Right cardiac atrium (tissue), 5 donors: ENCODE measurements around the gene ADD1. TPM values are rescaled to one million over a fixed set of nuclear protein-coding genes. Genes with fewer than 3 reads are reported as not detected.

Experiments used
- ATAC-seq, 2 donors: fragments of 200-7000 bp; cut with Tn5 transposase; one replicate each; pipeline versions ENCODE4 v1.8.0 to v1.9.1; 2020; ENCODE audit warnings: moderate library complexity in 2 of 2, mild to moderate bottlenecking in 1 of 2
- DNase-seq, 3 donors: peaks; one replicate each; pipeline ENCODE4 v3.0.0-alpha.2; 2020
- H3K27ac ChIP-seq: one replicate; pipeline ENCODE4 v1.5.1; 2013; ENCODE audit warnings: mild to moderate bottlenecking, low read length, control low read depth, moderate library complexity
- H3K27me3 ChIP-seq: one replicate; pipeline ENCODE4 v1.6.1; 2013; ENCODE audit not compliant: control insufficient read depth, insufficient read depth
- H3K4me1 ChIP-seq: one replicate; pipeline ENCODE4 v1.6.1; 2013; ENCODE audit warnings: low read length; ENCODE audit not compliant: control insufficient read depth, insufficient read depth
- H3K4me3 ChIP-seq: one replicate; pipeline ENCODE4 v1.5.1; 2013; ENCODE audit warnings: low read length, control low read depth
- H3K9me3 ChIP-seq: one replicate; pipeline ENCODE4 v1.6.1; 2013; ENCODE audit warnings: low read length; ENCODE audit not compliant: control insufficient read depth
- WGBS: extraction: QIAGEN DNeasy Blood & Tissue Kit; methylation state at CpG from one replicate; pipeline ENCODE4 v1.1.7; 2013; 5-methylcytosine and 5-hydroxymethylcytosine counted together
- intact Hi-C, 4 donors: fragments of 100-400 bp; cut with DNase I; formaldehyde crosslinking; loops; one replicate each; pipeline versions ENCODE4 v1.11.0 to v1.14.0; 2022 to 2023
- polyA plus RNA-seq: library from polyadenylated mRNA; stranded (reverse); fragments of 200-250 nt; gene quantifications from one replicate; pipeline ENCODE4 v1.2.3, GENCODE V29; 2013
- total RNA-seq, 4 donors: library from RNA; stranded (reverse); fragmentation: NEBNext Ultra II Directional; extraction: Animal tissue kit (Norgen Biotek cat#: 25700); gene quantifications; one replicate each; pipeline ENCODE4 v1.2.1, GENCODE V29; 2021
- donor health status: healthy with polysubstance abuse.
- donor health status: DM: no; HTN: yes; CAD: no.
- donor health status: DM: no; HTN: no; CAD: no.
- donor health status: DM: no; HTN: yes; CAD: no; lungs with severe emphysema.
- donor health status: DM: yes; HTN: yes; CAD: no.

ADD1 gene
- total and polyA plus RNA-seq, 5 donors = 207 to 256 (median 218) TPM

GRCh38 chr4:2932321-2932950, 88.8 kb downstream of the ADD1 start:
- intact Hi-C loops = loop anchor here in 3 of 4 donors (10.0 kb wide), 1 partner anchor 168 kb away; no protein-coding TSS in a partner anchor
- Histone ChIP-seq H3K4me1 (peaks cover 7% of the 10 kb centered on the region), H3K9me3 (no peaks in the 10 kb centered on the region), H3K27ac (peak overlapping the region; percentile 10), H3K27me3 (no peaks in the 10 kb centered on the region), H3K4me3 (no peak overlapping the region)
- WGBS = 80% methylated on average over 18 of the region's 18 CpGs
- peak in 1 of 2 donors; percentile 2 for ATAC-seq
- no peak for DNase-seq

GRCh38 chr4:2932951-2933565, 89.4 kb downstream of the ADD1 start:
- no peak for ATAC-seq
- no peaks in the 10 kb centered on the region for H3K9me3 ChIP-seq
- intact Hi-C loops = loop anchor here in 3 of 4 donors (10.0 kb wide), 1 partner anchor 168 kb away; no protein-coding TSS in a partner anchor
- peaks cover 7% of the 10 kb centered on the region for H3K4me1 ChIP-seq
- no peak overlapping the region for H3K27ac ChIP-seq
- H3K27me3 ChIP-seq = no peaks in the 10 kb centered on the region
- H3K4me3 ChIP-seq = no peak overlapping the region
- WGBS = 73% methylated on average over 15 of the region's 15 CpGs
- peak in 1 of 3 donors; percentile 48 for DNase-seq

GRCh38 chr4:2933566-2934076, 90.0 kb downstream of the ADD1 start:
- H3K27ac ChIP-seq = peak overlapping the region; percentile 5
- H3K27me3 ChIP-seq = no peaks in the 10 kb centered on the region
- H3K4me1 ChIP-seq = peaks cover 7% of the 10 kb centered on the region
- no peaks in the 10 kb centered on the region for H3K9me3 ChIP-seq
- peak overlapping the region; percentile 81 for H3K4me3 ChIP-seq
- DNase-seq (peak in 1 of 3 donors; percentile 71), ATAC-seq (peak in 1 of 2 donors; percentile 1)
- 26% methylated on average over 31 of the region's 31 CpGs for WGBS
- intact Hi-C loops = loop anchor here in 3 of 4 donors (10.0 kb wide), 1 partner anchor 169 kb away; no protein-coding TSS in a partner anchor

- peaks cover 7% of the 10 kb centered on the region for H3K4me1 ChIP-seq
- intact Hi-C loops = loop anchor here in 3 of 4 donors (10.0 kb wide), 1 partner anchor 169 kb away; no protein-coding TSS in a partner anchor
These were observed 90.6 kb downstream of the ADD1 start for GRCh38 chr4:2934077-2934812.

GRCh38 chr4:2934813-2935761, 91.4 kb downstream of the ADD1 start:
- peaks cover 7% of the 10 kb centered on the region for H3K4me1 ChIP-seq
- peak overlapping the region; percentile 80 for H3K27ac ChIP-seq
- peak; percentile 74 to 85 for ATAC-seq
- intact Hi-C loops = loop anchor here in 3 of 4 donors (10.0 kb wide), 1 partner anchor 170 kb away; no protein-coding TSS in a partner anchor
- peak overlapping the region; percentile 81 for H3K4me3 ChIP-seq
- DNase-seq = peak; percentile 95 to 99 (median 98)
- WGBS = under 1% methylated on average over 70 of the region's 70 CpGs
- no peaks in the 10 kb centered on the region for H3K27me3 ChIP-seq
- H3K9me3 ChIP-seq = no peaks in the 10 kb centered on the region

More at GRCh38 chr4:2934077-2934812, 90.6 kb downstream of the ADD1 start:
- peak overlapping the region; percentile 81 for H3K4me3 ChIP-seq
- H3K27me3 ChIP-seq = no peaks in the 10 kb centered on the region
- H3K27ac ChIP-seq = no peak overlapping the region
- H3K9me3 ChIP-seq = no peaks in the 10 kb centered on the region
- 2% methylated on average over 90 of the region's 93 CpGs for WGBS
- peak; percentile 79 to 85 (median 83) for DNase-seq
- ATAC-seq = peak; percentile 8 to 15

GRCh38 chr4:2935762-2936743, 92.4 kb downstream of the ADD1 start:
- Histone ChIP-seq H3K27me3 (no peaks in the 10 kb centered on the region), H3K27ac (no peak overlapping the region), H3K9me3 (no peaks in the 10 kb centered on the region), H3K4me1 (peaks cover 7% of the 10 kb centered on the region), H3K4me3 (peak overlapping the region; percentile 81)
- no peak for ATAC-seq
- peak in 1 of 3 donors; percentile 50 for DNase-seq
- intact Hi-C loops = loop anchor here in 3 of 4 donors (10.0 kb wide), 1 partner anchor 171 kb away; no protein-coding TSS in a partner anchor
- 78% methylated on average over 20 of the region's 20 CpGs for WGBS

- Histone ChIP-seq H3K27ac (no peak overlapping the region), H3K4me3 (no peak overlapping the region), H3K4me1 (peaks cover 7% of the 10 kb centered on the region), H3K9me3 (no peaks in the 10 kb centered on the region), H3K27me3 (no peaks in the 10 kb centered on the region)
- intact Hi-C loops = loop anchor here in 3 of 4 donors (10.0 kb wide), 1 partner anchor 172 kb away; no protein-coding TSS in a partner anchor
- peak in 1 of 3 donors; percentile 59 for DNase-seq
- no peak for ATAC-seq
- 79% methylated on average over 6 of the region's 6 CpGs for WGBS
These were observed 93.1 kb downstream of the ADD1 start for GRCh38 chr4:2936773-2937145.

GRCh38 chr4:2937146-2937857, 93.7 kb downstream of the ADD1 start:
- no peaks in the 10 kb centered on the region for H3K27me3 ChIP-seq
- 71% methylated on average over 23 of the region's 23 CpGs for WGBS
- H3K9me3 ChIP-seq = no peaks in the 10 kb centered on the region
- intact Hi-C loops = loop anchor here in 3 of 4 donors (10.0 kb wide), 1 partner anchor 173 kb away; no protein-coding TSS in a partner anchor
- DNase-seq = peak in 1 of 3 donors; percentile 63
- H3K27ac ChIP-seq = no peak overlapping the region
- no peak for ATAC-seq
- peaks cover 7% of the 10 kb centered on the region for H3K4me1 ChIP-seq
- no peak overlapping the region for H3K4me3 ChIP-seq
